ENCODE measurements around the gene PLVAP.
A peak's percentile ranks its signal among the peaks of the same experiment; 100 is the strongest.

The PLVAP gene

GRCh38 chr19:17326595-17326966 lies 50.6 kb downstream of the PLVAP start:
- H3K27me3 Mint-ChIP-seq = peaks cover 27% of the 10 kb centered on the region
- H3K36me3 Mint-ChIP-seq = peaks cover 10% of the 10 kb centered on the region
- no peak overlapping the region for H3K4me3 Mint-ChIP-seq
- no peaks in the 10 kb centered on the region for H3K9me3 Mint-ChIP-seq
- H3K27ac Mint-ChIP-seq = no peak overlapping the region
- no peak for ATAC-seq
- H3K4me1 Mint-ChIP-seq = peaks cover 11% of the 10 kb centered on the region

- Mint-ChIP-seq H3K4me1 (peaks cover 11% of the 10 kb centered on the region), H3K4me3 (no peak overlapping the region), H3K9me3 (no peaks in the 10 kb centered on the region), H3K27me3 (peaks cover 23% of the 10 kb centered on the region), H3K36me3 (peaks cover 13% of the 10 kb centered on the region), H3K27ac (no peak overlapping the region)
- ATAC-seq = no peak
Measured at GRCh38 chr19:17325881-17326594, 51.1 kb downstream of the PLVAP start.

- Mint-ChIP-seq H3K4me1 (peaks cover 5% of the 10 kb centered on the region), H3K9me3 (no peaks in the 10 kb centered on the region), H3K27ac (no peak overlapping the region), H3K4me3 (no peak overlapping the region), H3K27me3 (peaks cover 14% of the 10 kb centered on the region), H3K36me3 (peaks cover 23% of the 10 kb centered on the region)
- ATAC-seq = no peak
Measured at GRCh38 chr19:17325133-17325532, 52.0 kb downstream of the PLVAP start.

GRCh38 chr19:17324357-17325114 lies 52.6 kb downstream of the PLVAP start:
- Mint-ChIP-seq H3K36me3 (peaks cover 29% of the 10 kb centered on the region), H3K4me1 (no peaks in the 10 kb centered on the region), H3K9me3 (no peaks in the 10 kb centered on the region), H3K4me3 (no peak overlapping the region), H3K27ac (no peak overlapping the region), H3K27me3 (peaks cover 8% of the 10 kb centered on the region)
- ATAC-seq = no peak

GRCh38 chr19:17323964-17324332 lies 53.2 kb downstream of the PLVAP start:
- peaks cover 34% of the 10 kb centered on the region for H3K36me3 Mint-ChIP-seq
- no peaks in the 10 kb centered on the region for H3K9me3 Mint-ChIP-seq
- H3K4me1 Mint-ChIP-seq = no peaks in the 10 kb centered on the region
- H3K4me3 Mint-ChIP-seq = no peak overlapping the region
- no peak overlapping the region for H3K27ac Mint-ChIP-seq
- peaks cover 8% of the 10 kb centered on the region for H3K27me3 Mint-ChIP-seq
- no peak for ATAC-seq

- no peak overlapping the region for H3K4me3 Mint-ChIP-seq
- H3K9me3 Mint-ChIP-seq = no peaks in the 10 kb centered on the region
- peaks cover 35% of the 10 kb centered on the region for H3K36me3 Mint-ChIP-seq
- no peak overlapping the region for H3K27ac Mint-ChIP-seq
- H3K4me1 Mint-ChIP-seq = no peaks in the 10 kb centered on the region
- peaks cover 8% of the 10 kb centered on the region for H3K27me3 Mint-ChIP-seq
- ATAC-seq = peak; percentile 45
Measured at GRCh38 chr19:17323300-17323963, 53.7 kb downstream of the PLVAP start.

GRCh38 chr19:17322854-17323253 lies 54.3 kb downstream of the PLVAP start:
- Mint-ChIP-seq H3K4me3 (no peak overlapping the region), H3K4me1 (no peaks in the 10 kb centered on the region), H3K27ac (no peak overlapping the region)

GRCh38 chr19:17321655-17322489 lies 55.3 kb downstream of the PLVAP start:
- no peak overlapping the region for H3K27ac Mint-ChIP-seq
- H3K4me3 Mint-ChIP-seq = no peak overlapping the region
- no peaks in the 10 kb centered on the region for H3K9me3 Mint-ChIP-seq
- no peaks in the 10 kb centered on the region for H3K4me1 Mint-ChIP-seq
- ATAC-seq = no peak
- H3K27me3 Mint-ChIP-seq = peaks cover 8% of the 10 kb centered on the region
- peaks cover 48% of the 10 kb centered on the region for H3K36me3 Mint-ChIP-seq

More at GRCh38 chr19:17322854-17323253, 54.3 kb downstream of the PLVAP start:
- H3K9me3 Mint-ChIP-seq = no peaks in the 10 kb centered on the region
- H3K27me3 Mint-ChIP-seq = peaks cover 8% of the 10 kb centered on the region
- ATAC-seq = no peak
- peaks cover 39% of the 10 kb centered on the region for H3K36me3 Mint-ChIP-seq

GRCh38 chr19:17320435-17320834 lies 56.7 kb downstream of the PLVAP start:
- peaks cover 8% of the 10 kb centered on the region for H3K27me3 Mint-ChIP-seq
- no peak for ATAC-seq
- peaks cover 63% of the 10 kb centered on the region for H3K36me3 Mint-ChIP-seq
- H3K4me3 Mint-ChIP-seq = no peak overlapping the region
- H3K4me1 Mint-ChIP-seq = peaks cover 7% of the 10 kb centered on the region
- H3K27ac Mint-ChIP-seq = no peak overlapping the region
- H3K9me3 Mint-ChIP-seq = no peaks in the 10 kb centered on the region

GRCh38 chr19:17319473-17320238 lies 57.5 kb downstream of the PLVAP start:
- ATAC-seq = no peak
- H3K9me3 Mint-ChIP-seq = no peaks in the 10 kb centered on the region
- peaks cover 7% of the 10 kb centered on the region for H3K4me1 Mint-ChIP-seq
- peaks cover 8% of the 10 kb centered on the region for H3K27me3 Mint-ChIP-seq
- no peak overlapping the region for H3K4me3 Mint-ChIP-seq
- H3K36me3 Mint-ChIP-seq = peaks cover 64% of the 10 kb centered on the region
- no peak overlapping the region for H3K27ac Mint-ChIP-seq

GRCh38 chr19:17318966-17319365 lies 58.2 kb downstream of the PLVAP start:
- peaks cover 8% of the 10 kb centered on the region for H3K27me3 Mint-ChIP-seq
- H3K4me1 Mint-ChIP-seq = peaks cover 7% of the 10 kb centered on the region
- no peaks in the 10 kb centered on the region for H3K9me3 Mint-ChIP-seq
- no peak overlapping the region for H3K27ac Mint-ChIP-seq
- H3K36me3 Mint-ChIP-seq = peaks cover 69% of the 10 kb centered on the region
- ATAC-seq = no peak
- no peak overlapping the region for H3K4me3 Mint-ChIP-seq

GRCh38 chr19:17314007-17314593 lies 63.0 kb downstream of the PLVAP start:
- peaks cover 37% of the 10 kb centered on the region for H3K4me1 Mint-ChIP-seq
- peaks cover 58% of the 10 kb centered on the region for H3K36me3 Mint-ChIP-seq
- ATAC-seq = no peak
- no peaks in the 10 kb centered on the region for H3K9me3 Mint-ChIP-seq
- H3K27me3 Mint-ChIP-seq = no peaks in the 10 kb centered on the region
- no peak overlapping the region for H3K4me3 Mint-ChIP-seq
- no peak overlapping the region for H3K27ac Mint-ChIP-seq

GRCh38 chr19:17312189-17313113 lies 64.7 kb downstream of the PLVAP start:
- no peaks in the 10 kb centered on the region for H3K27me3 Mint-ChIP-seq
- no peak overlapping the region for H3K27ac Mint-ChIP-seq
- ATAC-seq = no peak
- H3K4me3 Mint-ChIP-seq = no peak overlapping the region
- H3K9me3 Mint-ChIP-seq = no peaks in the 10 kb centered on the region
- peaks cover 47% of the 10 kb centered on the region for H3K36me3 Mint-ChIP-seq
- H3K4me1 Mint-ChIP-seq = peaks cover 48% of the 10 kb centered on the region
